Measurements from ENCODE around the gene MT1A.
A peak's percentile ranks its signal among the peaks of the same experiment; 100 is the strongest.
"Not testable (repeated sequence)": the region's sequence is repeated elsewhere in the genome, so short reads cannot be mapped to it uniquely, and the experiment has no call there.

The MT1A gene

DNA sequence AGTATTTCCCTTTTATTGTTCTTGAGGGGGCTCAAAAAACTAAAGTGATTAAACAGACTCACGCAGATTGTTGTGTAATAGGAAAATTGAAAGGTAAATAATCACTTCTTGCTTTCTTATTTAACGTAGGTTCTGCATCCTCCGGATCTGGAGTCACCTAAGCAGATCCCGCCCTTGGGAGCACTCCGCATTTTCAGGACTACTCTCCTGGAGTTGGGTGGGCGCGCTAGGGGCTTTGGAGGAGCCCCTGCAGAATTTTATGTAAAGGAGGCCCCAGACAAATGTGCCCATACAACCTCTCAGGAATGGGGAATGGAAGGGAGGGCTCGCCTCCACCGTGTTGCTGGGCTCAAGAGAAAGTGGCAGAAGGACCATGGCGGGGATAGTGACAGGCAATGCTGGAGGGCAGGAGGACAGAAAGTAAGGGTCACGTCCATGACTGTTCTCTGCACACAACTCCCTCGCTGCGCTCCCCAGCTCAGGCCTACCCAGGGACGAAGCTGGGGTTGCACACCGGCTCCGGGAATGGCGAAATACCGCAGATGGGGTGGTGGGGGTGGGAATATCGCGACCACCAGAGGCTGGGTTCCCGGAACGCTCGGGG is 21.8 kb upstream of the MT1A start:
- no peak for DNase-seq (ENCODE audit: low read depth)
- H3K4me3 ChIP-seq (ENCODE audit: control insufficient read depth, low read depth, low read length): peak overlapping the region; percentile 16
- TF ChIP-seq, protein P1, sequence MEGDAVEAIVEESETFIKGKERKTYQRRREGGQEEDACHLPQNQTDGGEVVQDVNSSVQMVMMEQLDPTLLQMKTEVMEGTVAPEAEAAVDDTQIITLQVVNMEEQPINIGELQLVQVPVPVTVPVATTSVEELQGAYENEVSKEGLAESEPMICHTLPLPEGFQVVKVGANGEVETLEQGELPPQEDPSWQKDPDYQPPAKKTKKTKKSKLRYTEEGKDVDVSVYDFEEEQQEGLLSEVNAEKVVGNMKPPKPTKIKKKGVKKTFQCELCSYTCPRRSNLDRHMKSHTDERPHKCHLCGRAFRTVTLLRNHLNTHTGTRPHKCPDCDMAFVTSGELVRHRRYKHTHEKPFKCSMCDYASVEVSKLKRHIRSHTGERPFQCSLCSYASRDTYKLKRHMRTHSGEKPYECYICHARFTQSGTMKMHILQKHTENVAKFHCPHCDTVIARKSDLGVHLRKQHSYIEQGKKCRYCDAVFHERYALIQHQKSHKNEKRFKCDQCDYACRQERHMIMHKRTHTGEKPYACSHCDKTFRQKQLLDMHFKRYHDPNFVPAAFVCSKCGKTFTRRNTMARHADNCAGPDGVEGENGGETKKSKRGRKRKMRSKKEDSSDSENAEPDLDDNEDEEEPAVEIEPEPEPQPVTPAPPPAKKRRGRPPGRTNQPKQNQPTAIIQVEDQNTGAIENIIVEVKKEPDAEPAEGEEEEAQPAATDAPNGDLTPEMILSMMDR (IDR thresholded peaks at IDR 0.05; ENCODE audit: control insufficient read depth, insufficient read depth, low read depth, low read length, missing control alignments): no peak

DNA sequence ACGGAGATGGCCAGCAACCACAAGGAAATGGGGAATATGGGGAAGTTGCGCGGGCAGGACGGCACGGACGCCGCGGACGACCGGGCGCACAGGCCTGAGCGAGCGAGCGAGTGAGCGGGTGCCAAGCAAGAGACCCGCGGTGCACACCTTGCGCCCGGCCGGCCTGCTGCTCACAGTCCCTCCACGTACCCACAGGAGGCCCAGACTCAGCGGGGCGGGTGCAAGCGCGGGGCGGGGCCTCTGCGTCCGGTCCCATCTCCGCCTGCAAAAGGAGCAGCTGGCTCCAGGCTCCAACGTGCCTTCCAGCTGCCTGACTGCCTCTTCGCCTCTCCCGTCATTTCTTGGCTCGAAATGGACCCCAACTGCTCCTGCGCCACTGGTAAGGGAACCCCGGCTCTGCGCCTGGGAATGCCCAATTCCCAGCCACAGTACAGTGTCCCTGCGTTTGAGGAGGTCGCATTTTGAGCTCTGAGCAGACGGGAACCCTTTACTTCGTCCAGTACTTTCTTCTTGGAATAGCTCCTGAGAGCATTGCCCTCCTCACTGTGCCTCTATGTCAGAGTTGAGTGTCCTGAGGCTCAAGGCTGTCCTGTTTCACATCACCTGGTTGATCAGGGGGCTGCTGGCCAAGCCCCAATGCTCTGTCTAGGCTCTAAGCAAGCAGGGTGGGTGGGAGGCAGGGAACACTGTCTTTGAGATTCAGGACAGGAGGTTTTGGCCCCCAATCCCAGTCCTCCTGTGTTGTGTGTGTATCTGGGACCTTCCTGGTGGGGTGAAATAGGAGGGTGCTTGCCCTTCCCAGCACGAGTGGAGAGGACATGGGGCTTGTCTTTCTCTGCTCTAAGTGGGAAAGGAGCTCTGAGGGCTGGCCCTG is 21.0 kb upstream of the MT1A start:
- no peak for DNase-seq (ENCODE audit: low read depth)
- peak overlapping the region; percentile 16 for H3K4me3 ChIP-seq (ENCODE audit: control insufficient read depth, low read depth, low read length)
- TF ChIP-seq, protein P1 (IDR thresholded peaks at IDR 0.05; ENCODE audit: control insufficient read depth, insufficient read depth, low read depth, low read length, missing control alignments): no peak

DNA sequence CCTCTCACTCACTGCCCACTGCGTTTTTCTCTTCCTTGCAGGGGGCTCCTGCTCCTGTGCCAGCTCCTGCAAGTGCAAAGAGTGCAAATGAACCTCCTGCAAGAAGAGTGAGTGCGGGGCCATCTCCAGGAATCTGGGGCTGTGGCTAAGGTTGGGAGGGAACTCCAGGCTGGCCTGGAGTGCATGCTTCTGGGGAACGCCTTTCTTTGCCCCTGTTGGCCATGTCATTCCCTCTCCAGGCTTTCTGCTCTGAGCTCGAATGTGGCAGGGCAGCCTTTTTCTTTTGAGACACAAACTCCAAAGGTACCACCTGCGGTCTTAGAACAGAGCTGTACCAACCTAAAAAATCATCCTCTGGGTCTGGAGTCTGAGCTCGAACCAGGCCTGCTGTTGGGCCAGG is 20.3 kb upstream of the MT1A start:
- no peak overlapping the region for H3K4me3 ChIP-seq (ENCODE audit: control insufficient read depth, low read depth, low read length)
- TF ChIP-seq, protein P1 (IDR thresholded peaks at IDR 0.05; ENCODE audit: control insufficient read depth, insufficient read depth, low read depth, low read length, missing control alignments): no peak
- no peak for DNase-seq (ENCODE audit: low read depth)

DNA sequence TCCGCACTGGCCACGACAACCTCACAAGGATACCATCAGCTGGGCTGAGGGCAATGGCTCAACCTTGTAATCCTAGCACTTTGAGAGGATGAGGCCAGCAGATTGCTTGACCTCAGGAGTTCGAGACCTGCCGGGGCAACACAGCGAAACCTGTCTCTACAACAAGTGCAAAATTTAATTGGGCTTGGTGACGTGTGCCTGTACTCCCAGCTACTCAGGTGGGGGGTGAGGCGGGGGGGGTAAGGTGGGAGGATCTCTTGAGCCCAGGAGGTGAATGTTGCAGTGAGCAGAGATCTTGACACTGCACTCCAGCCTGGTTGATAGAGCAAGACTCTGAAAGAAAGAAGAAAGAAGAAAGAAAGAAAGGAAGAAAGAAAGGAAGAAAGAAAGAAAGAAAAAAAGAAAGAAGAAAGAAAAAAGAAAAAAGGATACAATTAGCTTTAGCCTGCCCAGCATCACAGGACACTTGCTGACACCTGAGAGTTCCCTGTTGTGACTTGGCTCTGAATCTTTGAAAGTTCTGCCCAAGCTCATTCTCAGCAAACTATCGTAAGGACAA is 18.0 kb upstream of the MT1A start:
- H3K4me3 ChIP-seq (ENCODE audit: control insufficient read depth, low read depth, low read length): no peak overlapping the region
- DNase-seq (ENCODE audit: low read depth): no peak
- TF ChIP-seq, protein P1 (IDR thresholded peaks at IDR 0.05; ENCODE audit: control insufficient read depth, insufficient read depth, low read depth, low read length, missing control alignments): no peak

DNA sequence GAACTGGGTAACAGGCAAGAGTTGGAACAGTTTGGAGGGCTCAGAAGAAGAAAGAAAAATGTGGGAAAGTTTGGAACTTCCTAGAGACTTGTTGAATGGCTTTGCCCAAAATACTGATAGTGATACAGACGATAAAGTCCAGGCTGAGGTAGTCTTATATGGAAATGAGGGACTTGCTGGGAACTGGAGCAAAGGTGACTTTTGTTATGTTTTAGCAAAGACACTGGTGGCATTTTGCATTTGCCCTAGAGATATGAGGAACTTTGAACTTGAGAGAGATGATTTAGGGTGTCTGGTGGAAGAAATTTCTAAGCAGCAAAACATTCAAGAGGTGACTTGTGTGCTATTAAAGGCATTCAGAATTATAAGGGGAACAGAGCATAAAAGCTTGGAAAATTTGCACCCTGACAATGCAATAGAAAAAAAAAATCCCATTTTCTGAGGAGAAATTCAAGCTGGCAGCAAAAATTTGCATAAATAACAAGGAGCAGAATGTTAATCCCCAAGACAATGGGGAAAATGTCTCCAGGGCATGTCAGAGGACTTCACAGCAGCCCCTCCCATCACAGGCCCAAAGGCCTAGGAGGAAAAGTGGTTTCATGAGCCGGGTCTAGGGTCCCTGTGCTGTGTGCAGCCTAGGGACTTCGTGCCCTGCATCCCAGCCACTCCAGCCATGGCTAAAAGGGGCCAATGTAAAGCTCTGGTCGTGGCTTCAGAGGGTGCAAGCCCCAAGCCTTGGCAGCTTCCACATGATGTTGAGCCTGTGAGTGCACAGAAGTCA is 16.6 kb upstream of the MT1A start:
- not testable (repeated sequence) for DNase-seq (ENCODE audit: low read depth); H3K4me3 ChIP-seq (ENCODE audit: control insufficient read depth, low read depth, low read length)

DNA sequence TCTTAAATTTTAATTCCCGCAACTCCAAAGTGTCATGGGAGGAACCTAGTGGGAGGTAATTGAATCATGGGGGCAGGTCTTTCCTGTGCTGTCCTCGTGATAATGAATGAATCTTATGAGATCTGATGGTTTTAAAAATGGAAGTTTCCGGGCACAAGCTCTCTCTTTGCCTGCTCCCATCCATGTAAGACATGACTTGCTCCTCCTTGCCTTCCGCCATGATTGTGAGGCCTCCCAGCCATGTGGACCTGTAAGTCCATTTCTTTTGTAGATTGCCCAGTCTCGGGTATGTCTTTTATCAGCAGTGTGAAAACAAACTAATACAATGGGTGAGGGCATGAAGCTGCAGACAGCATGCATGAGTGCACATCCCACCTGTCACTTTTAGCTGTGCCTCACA is 15.3 kb upstream of the MT1A start:
- DNase-seq (ENCODE audit: low read depth); H3K4me3 ChIP-seq (ENCODE audit: control insufficient read depth, low read depth, low read length): not testable (repeated sequence)

DNA sequence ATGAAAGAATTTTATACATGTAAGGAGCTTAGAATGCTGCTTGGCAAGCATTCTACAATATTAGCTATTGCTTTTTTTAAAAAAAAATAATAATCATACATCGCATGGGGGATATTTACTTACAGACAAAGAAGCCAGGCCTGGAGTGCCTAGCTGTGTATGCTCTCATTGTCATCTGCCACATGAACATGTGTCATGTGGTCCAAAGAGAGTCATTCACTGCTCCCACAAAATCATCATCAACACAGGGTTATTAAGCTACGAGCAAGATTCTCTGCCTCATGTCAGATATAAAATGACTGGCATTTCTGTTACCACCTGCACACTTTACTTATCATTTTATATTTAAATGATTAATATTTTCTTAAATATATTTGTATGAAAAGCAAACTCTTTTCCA is 14.8 kb upstream of the MT1A start:
- TF ChIP-seq, protein P1 (IDR thresholded peaks at IDR 0.05; ENCODE audit: control insufficient read depth, insufficient read depth, low read depth, low read length, missing control alignments): no peak
- DNase-seq (ENCODE audit: low read depth): no peak
- H3K4me3 ChIP-seq (ENCODE audit: control insufficient read depth, low read depth, low read length): no peak overlapping the region

All from AG09309 (cell line).